IPS-18c (cell line): Measurements from ENCODE around the gene APOL2.

ENCODE experiments used
- H3K4me3 ChIP-seq: 2 replicates; pipeline ENCODE4 v1.7.0; 2013; ENCODE audit warnings: low read depth, mild to moderate bottlenecking, low read length, moderate library complexity; ENCODE audit not compliant: insufficient read depth
- H3K9me3 ChIP-seq: one replicate; pipeline ENCODE4 v1.6.1; 2013; ENCODE audit warnings: mild to moderate bottlenecking, low read length, moderate library complexity; ENCODE audit not compliant: control insufficient read depth, insufficient read depth

Gene APOL2

GRCh38 chr22:36177160-36177559 is 62.2 kb downstream of the APOL2 start:
- no peak overlapping the region for H3K4me3 ChIP-seq
- H3K9me3 ChIP-seq, result no peaks in the 10 kb centered on the region
